Measurements from ENCODE around the gene BACH2.
"Not testable (repeated sequence)": the region's sequence is repeated elsewhere in the genome, so short reads cannot be mapped to it uniquely, and the experiment has no call there.

The BACH2 gene

DNA sequence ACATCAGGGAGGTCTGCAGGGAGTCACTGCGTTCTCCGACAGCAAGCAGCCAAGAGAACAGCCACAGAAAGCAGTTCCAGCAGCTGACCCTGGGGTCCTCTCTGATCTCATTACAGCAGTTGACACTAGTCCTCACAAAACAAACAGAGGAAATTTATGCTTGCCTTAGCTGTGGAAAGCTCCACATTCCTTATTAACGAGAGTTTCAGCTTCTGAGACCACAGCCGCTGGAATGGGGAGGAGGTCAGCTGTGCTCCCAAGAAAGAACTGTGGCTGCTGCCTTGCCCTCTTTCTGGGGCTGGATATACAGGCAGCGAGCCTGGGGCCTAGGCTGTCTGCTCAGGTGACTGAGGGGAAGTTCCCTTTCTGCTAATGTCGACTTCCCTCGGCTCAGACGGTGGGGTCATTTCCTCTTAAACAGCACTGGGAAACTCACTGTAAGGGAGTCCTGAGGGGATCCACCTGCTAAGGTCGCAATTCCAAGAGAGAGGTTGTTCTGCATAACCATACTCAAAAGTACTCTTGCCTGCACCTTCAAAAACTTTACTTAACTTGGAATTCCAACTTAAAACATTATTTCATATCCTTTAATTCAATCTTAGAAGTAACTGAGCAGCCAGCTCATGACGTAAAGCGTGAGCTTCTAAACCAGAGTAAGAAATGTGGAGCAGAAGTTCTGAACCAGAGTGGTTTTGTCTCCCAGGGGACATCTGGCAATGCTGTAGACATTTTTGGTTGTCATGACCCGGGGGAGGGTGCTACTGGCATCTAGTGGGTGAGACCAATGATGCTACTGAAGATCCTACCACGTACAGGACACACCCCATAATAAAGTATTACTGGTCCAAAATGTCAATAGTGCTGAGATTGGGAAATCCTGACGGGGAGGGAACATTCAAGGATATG lies 80.3 kb downstream of the BACH2 start:
- DNase-seq (ENCODE audit: low read depth in 2 of 2, low spot score in 1 of 2): no peak

DNA sequence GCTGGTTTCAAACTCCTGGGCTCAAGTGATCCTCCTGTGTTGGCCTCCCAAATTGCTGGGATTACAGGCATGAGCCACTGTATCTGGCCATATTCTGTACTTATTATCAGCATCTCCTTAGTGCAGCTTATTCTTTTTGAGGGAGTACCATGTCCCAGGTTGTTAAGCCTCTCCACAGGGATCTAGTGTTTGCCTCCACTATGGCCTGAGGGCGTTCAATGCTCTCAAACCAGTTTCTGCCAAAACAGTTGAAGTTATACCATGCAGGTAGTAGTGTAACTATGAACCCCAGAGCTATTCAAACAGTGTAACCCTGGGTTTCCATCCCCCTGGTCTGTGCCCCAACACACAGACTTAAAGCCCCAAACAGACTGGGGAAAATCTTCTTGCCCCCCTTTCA lies 81.7 kb downstream of the BACH2 start:
- DNase-seq (ENCODE audit: low read depth in 2 of 2, low spot score in 1 of 2): no peak

GRCh38 chr6:90214461-90214860 lies 82.2 kb downstream of the BACH2 start:
- no peak for DNase-seq (ENCODE audit: low read depth in 2 of 2, low spot score in 1 of 2)

DNA sequence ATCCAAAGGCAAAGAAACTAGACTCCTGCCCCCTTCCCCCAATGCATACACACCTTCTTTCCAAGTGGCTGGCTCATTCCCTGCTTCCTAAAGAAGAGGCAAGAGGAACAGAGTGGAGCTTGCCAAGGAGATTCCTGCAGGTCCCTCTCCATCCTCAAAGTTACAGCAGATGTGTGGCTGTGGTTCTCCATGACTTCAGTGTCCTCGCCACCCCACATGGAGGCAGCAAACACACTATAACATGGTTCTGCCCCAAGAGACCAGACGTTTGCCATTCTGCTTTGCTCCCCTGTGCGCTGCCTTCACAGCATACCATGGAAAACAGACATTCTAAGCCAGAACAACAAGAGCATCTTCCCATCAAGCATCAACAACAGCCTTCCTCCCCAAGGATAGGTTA lies 84.4 kb downstream of the BACH2 start:
- DNase-seq (ENCODE audit: low read depth in 2 of 2, low spot score in 1 of 2): no peak

DNA sequence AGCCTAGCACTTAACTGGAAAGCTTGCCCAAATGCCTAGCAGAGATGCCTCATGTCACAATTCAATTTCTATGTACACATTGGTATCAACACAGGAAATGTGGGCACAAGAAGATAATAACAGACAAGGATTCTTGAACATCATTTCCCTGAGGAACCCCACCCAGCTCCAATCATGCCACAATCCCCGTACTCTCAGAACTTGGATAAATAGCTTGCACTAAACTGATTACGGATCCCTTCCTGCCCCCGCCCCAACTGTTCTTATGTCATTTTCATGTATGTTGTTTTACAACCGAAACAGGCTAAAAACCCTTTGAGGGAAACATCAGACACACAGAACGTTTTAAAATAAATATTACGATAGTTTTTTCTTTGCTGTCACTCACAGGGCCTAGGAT lies 87.1 kb downstream of the BACH2 start:
- no peak for DNase-seq (ENCODE audit: low read depth in 2 of 2, low spot score in 1 of 2)

DNA sequence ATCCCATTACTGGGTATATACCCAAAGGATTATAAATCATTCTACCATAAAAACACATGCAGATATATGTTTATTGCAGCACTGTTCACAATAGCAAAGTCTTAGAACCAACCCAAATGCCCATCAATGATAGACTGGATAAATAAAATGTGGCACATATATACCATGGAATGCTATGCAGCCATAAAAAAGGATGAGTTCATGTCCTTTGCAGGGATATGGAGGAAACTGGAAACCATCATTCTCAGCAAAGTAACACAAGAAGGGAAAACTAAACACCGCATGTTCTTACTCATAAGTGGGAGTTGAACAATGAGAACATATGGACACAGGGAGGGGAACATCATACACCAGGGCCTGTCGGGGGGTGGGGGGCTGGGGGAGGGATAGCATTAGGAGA lies 88.0 kb downstream of the BACH2 start:
- not testable (repeated sequence) for DNase-seq (ENCODE audit: low read depth in 2 of 2, low spot score in 1 of 2)

DNA sequence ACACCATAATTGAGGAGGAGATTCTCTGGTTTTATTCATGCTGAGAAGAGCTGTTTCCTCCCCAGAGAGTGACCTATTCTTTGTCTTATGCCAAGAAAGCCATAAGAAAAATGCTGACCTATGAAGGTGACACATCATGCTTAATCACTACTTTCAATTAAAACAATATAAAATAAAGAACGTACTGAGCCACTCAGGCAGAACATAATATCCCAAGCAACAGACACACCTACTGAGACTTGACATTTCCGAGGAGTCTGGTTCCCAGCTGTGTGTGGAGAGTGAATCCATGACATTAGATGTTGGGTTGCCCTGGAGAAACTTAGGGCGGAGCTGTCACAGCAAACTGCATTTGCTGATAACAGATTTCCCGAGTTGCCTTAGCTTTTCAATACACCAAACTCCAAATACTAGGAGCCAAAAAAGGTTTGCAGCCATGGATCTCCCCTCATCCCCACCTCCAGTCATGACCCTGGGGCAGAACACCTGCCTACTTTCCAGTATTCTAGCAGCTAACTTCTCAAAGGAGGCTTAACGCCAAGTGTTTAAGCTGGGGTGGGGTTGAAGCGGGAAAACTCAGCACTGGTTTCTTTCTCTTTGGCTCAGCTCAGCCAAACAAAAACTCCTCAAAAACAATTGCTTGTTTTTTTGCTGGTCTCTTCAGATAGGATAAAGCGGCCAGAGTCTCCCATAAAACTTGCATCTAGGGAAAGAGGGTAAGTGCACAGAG lies 92.2 kb downstream of the BACH2 start:
- no peak for DNase-seq (ENCODE audit: low read depth in 2 of 2, low spot score in 1 of 2)

DNA sequence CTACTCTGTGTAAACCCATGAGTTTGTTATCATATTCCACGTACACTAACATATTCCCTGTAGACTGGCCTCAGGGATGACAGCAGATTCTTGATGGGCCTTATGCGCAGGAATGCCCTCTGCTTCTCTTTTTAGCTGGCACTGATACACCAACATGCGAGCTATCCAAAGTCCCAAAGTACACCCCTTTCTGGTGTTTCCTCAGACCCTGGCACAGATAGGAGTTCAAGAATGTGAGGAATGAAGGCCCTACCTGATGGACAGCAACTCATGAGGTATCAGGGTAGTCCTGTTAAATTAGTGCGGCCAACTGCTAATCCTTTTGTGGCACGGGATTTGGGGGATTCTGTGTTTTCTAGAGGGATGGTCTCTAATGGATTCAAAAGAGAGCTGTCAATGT lies 93.0 kb downstream of the BACH2 start:
- no peak for DNase-seq (ENCODE audit: low read depth in 2 of 2, low spot score in 1 of 2)

- DNase-seq (ENCODE audit: low read depth in 2 of 2, low spot score in 1 of 2): no peak
These were observed 94.5 kb downstream of the BACH2 start for GRCh38 chr6:90202156-90202555.

GRCh38 chr6:90199900-90200299 lies 96.7 kb downstream of the BACH2 start:
- no peak for DNase-seq (ENCODE audit: low read depth in 2 of 2, low spot score in 1 of 2)

GRCh38 chr6:90198758-90199425 lies 97.8 kb downstream of the BACH2 start:
- DNase-seq (ENCODE audit: low read depth in 2 of 2, low spot score in 1 of 2): no peak

GRCh38 chr6:90197854-90198496 lies 98.7 kb downstream of the BACH2 start:
- DNase-seq (ENCODE audit: low read depth in 2 of 2, low spot score in 1 of 2): no peak

- DNase-seq (ENCODE audit: low read depth in 2 of 2, low spot score in 1 of 2): no peak
These were observed 101.4 kb downstream of the BACH2 start for GRCh38 chr6:90195094-90195829.

- no peak for DNase-seq (ENCODE audit: low read depth in 2 of 2, low spot score in 1 of 2)
These were observed 102.2 kb downstream of the BACH2 start for GRCh38 chr6:90194371-90194841.

- no peak for DNase-seq (ENCODE audit: low read depth in 2 of 2, low spot score in 1 of 2)
These were observed 103.3 kb downstream of the BACH2 start for GRCh38 chr6:90193359-90193758.

GRCh38 chr6:90192857-90193256 lies 103.8 kb downstream of the BACH2 start:
- no peak for DNase-seq (ENCODE audit: low read depth in 2 of 2, low spot score in 1 of 2)

- DNase-seq (ENCODE audit: low read depth in 2 of 2, low spot score in 1 of 2): no peak
These were observed 105.8 kb downstream of the BACH2 start for GRCh38 chr6:90190752-90191395.

- no peak for DNase-seq (ENCODE audit: low read depth in 2 of 2, low spot score in 1 of 2)
These were observed 106.5 kb downstream of the BACH2 start for GRCh38 chr6:90190131-90190530.

DNA sequence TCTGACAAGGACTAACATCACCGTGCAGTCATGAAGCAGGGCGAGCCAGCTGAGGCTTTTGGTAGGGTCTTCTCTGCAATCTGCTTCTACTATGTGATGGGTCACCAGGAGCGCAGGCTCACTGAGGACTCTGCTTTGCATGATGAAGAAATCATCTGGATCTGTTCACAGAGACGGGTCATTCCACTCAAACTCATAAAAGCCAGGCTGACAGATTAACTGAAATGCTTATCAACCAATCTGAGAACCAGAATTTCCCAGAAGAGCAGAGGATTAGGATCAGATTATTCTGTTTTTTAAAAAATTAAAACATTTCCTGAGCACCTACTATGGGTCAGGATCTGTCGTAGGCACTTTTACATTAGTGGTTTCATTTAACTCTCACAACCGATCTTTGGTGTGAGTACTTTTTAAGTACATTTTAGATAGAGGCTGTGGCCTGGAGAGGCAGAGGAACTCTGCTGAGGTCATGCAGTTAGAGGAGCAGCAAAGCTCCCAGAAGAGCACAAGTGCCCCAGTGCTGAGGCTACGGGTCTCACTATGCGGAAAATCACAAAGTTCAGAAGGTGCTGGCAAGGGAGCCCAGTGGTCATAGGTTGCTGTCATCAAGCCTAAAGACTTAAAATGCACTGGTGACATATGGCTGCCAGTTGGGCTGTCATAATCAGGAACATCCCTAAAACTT lies 109.1 kb downstream of the BACH2 start:
- DNase-seq (ENCODE audit: low read depth in 2 of 2, low spot score in 1 of 2): no peak

All from stimulated activated CD8-positive, alpha-beta memory T cell treated with anti-CD3 and anti-CD28 coated beads, Interleukin-4, amount 100 ng/mL, for 1 hour (primary cell).